ENCODE data around the gene RHBG. TPM values are rescaled to one million over a fixed set of nuclear protein-coding genes. Genes with fewer than 3 reads are reported as not detected.

RHBG gene
- total RNA-seq, 1 donor from 2014 or later = not detected

DNA sequence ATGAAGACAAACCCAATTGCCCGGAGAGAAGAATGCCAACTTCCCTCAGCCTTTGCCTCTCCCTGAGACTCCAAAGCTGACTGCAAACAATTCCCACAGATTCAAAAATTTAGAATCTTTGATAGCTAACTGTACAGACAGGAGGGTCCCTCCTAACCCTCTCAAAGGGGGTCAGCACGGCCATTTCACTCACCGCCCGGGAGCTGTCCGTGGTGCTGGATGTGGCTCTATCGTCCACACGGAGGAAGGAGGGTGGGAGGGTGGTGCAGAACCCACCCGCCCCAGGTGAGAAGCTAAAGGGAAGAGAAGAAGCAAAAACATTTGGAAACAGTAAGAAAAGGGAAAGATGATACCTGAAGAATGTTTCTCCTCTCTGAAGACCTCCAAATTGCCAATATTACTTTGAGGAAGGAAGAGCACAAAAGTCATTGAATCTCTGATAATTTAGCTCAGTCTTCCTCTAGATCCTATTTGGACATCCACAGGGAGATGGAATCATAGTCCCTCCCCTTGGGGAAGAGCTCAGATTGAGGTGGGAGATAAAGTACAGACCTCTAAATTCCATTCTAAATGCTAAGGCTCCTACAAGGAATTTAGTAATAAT, 45.6 kb downstream of the RHBG start:
- Mint-ChIP-seq H3K9me3 (ENCODE audit: unreplicated experiment) (peaks cover 9% of the 10 kb centered on the region), H3K4me3 (ENCODE audit: unreplicated experiment) (no peak overlapping the region), H3K4me1 (ENCODE audit: low read depth, unreplicated experiment) (peaks cover 16% of the 10 kb centered on the region), H3K27me3 (ENCODE audit: unreplicated experiment) (peaks cover 17% of the 10 kb centered on the region), H3K36me3 (ENCODE audit: unreplicated experiment) (no peaks in the 10 kb centered on the region), H3K27ac (ENCODE audit: unreplicated experiment) (no peak overlapping the region)
- TF ChIP-seq, protein P1, sequence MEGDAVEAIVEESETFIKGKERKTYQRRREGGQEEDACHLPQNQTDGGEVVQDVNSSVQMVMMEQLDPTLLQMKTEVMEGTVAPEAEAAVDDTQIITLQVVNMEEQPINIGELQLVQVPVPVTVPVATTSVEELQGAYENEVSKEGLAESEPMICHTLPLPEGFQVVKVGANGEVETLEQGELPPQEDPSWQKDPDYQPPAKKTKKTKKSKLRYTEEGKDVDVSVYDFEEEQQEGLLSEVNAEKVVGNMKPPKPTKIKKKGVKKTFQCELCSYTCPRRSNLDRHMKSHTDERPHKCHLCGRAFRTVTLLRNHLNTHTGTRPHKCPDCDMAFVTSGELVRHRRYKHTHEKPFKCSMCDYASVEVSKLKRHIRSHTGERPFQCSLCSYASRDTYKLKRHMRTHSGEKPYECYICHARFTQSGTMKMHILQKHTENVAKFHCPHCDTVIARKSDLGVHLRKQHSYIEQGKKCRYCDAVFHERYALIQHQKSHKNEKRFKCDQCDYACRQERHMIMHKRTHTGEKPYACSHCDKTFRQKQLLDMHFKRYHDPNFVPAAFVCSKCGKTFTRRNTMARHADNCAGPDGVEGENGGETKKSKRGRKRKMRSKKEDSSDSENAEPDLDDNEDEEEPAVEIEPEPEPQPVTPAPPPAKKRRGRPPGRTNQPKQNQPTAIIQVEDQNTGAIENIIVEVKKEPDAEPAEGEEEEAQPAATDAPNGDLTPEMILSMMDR (IDR thresholded peaks at IDR 0.05; ENCODE audit: partially characterized antibody, unreplicated experiment) = no peak
- no peak for DNase-seq

DNA sequence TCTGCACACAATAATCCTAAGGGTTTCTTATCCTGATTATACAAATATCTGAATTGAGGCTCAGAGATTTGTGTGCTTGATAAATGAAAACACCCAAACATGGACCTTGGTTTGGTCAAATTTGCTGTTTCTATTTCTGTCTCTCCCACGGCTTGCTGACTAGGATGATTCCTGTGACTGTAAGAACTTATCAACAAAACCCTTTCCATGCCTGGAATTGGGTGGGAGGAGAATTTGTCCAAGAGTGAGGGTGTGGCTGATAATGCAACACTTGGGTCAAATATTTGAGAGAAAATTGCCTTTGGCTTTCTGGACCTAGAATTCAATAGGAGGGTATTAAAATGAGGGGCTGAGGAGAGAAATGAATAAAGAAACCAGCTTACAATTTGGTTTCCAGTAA, 48.0 kb downstream of the RHBG start:
- Mint-ChIP-seq H3K9me3 (ENCODE audit: unreplicated experiment) (peaks cover 9% of the 10 kb centered on the region), H3K4me1 (ENCODE audit: low read depth, unreplicated experiment) (peaks cover 16% of the 10 kb centered on the region), H3K27ac (ENCODE audit: unreplicated experiment) (no peak overlapping the region), H3K36me3 (ENCODE audit: unreplicated experiment) (no peaks in the 10 kb centered on the region), H3K27me3 (ENCODE audit: unreplicated experiment) (peaks cover 22% of the 10 kb centered on the region), H3K4me3 (ENCODE audit: unreplicated experiment) (no peak overlapping the region)
- TF ChIP-seq, protein P1 (IDR thresholded peaks at IDR 0.05; ENCODE audit: partially characterized antibody, unreplicated experiment) = no peak
- DNase-seq = no peak

DNA sequence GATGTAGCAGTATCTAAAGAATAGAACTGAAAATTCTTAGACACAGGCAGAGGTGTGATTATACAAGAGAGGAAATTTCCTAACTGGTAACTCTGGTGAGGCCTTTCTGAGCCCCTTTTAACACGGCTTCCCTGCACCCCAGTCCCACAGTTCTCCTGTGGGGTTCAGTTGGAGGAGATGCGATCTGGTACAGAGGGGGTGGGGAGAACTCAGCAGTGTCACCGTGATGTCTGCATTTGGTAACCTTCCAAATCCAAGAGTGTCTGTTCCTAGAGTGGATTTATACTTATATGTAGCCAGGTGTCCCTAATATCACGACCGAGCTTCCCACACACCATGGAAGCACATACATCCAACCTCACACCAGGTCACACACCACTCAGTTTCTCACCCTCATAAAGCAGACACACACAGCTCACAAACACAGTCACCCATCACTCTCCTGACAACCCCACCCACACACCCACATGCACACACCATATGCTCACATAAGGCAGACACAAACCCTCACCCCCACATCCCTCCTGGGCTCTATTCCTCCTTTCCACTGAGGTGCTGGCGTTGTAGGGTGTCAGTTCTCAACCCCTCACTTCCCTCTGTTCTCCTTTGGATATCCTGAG, 48.5 kb downstream of the RHBG start:
- TF ChIP-seq, protein P1 (IDR thresholded peaks at IDR 0.05; ENCODE audit: partially characterized antibody, unreplicated experiment) = no peak
- no peaks in the 10 kb centered on the region for H3K36me3 Mint-ChIP-seq (ENCODE audit: unreplicated experiment)
- DNase-seq = no peak
- H3K9me3 Mint-ChIP-seq (ENCODE audit: unreplicated experiment) = peaks cover 9% of the 10 kb centered on the region
- peak overlapping the region; percentile 8 for H3K4me3 Mint-ChIP-seq (ENCODE audit: unreplicated experiment)
- peaks cover 20% of the 10 kb centered on the region for H3K27me3 Mint-ChIP-seq (ENCODE audit: unreplicated experiment)
- peaks cover 16% of the 10 kb centered on the region for H3K4me1 Mint-ChIP-seq (ENCODE audit: low read depth, unreplicated experiment)
- H3K27ac Mint-ChIP-seq (ENCODE audit: unreplicated experiment) = no peak overlapping the region

DNA sequence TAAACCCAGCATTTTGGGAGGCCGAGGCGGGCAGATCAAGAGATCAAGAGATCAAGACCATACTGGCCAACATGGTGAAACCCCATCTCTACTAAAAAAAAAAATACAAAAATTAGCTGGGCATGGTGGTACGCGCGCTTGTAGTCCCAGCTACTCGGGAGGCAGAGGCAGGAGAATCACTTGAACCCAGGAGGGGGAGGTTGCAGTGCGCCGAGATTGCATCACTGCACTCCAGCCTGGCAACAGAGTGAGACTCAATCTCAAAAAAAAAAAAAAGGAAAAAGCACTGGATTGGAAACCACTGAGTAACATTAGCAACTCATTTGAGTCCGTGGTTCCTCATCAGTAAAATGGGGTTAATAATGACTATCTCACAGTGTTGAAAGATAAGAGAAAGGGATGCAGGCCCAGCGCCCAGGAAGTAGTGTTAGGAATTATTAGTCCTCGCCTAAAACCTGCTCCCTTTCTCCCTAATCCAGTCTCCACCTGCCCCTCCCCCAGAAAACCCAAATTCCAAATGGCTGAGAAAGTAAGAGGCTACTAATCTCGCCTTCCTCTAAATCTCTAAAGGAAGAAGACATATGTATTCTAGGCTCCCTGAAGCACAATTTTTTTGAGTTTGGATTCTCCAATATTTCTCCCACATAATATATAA, 49.5 kb downstream of the RHBG start:
- Mint-ChIP-seq H3K4me3 (ENCODE audit: unreplicated experiment) (no peak overlapping the region), H3K36me3 (ENCODE audit: unreplicated experiment) (no peaks in the 10 kb centered on the region), H3K4me1 (ENCODE audit: low read depth, unreplicated experiment) (peaks cover 16% of the 10 kb centered on the region)

More for the DNA sequence above, 49.5 kb downstream of the RHBG start:
- Mint-ChIP-seq H3K27ac (ENCODE audit: unreplicated experiment) (no peak overlapping the region), H3K9me3 (ENCODE audit: unreplicated experiment) (peaks cover 9% of the 10 kb centered on the region), H3K27me3 (ENCODE audit: unreplicated experiment) (peaks cover 28% of the 10 kb centered on the region)
- TF ChIP-seq, protein P1 (IDR thresholded peaks at IDR 0.05; ENCODE audit: partially characterized antibody, unreplicated experiment) = no peak
- no peak for DNase-seq

Measured in glutamatergic neuron (in vitro differentiated cells).